Esophagus muscularis mucosa (tissue), 4 donors: ENCODE measurements around the gene SULT1B1. TPM values are rescaled to one million over a fixed set of nuclear protein-coding genes. Genes with fewer than 3 reads are reported as not detected.

ENCODE experiments used
- DNase-seq: peaks from one replicate; pipeline ENCODE4 v3.0.0-alpha.2; 2017; ENCODE audit errors: extremely low spot score
- H3K27ac ChIP-seq, 4 donors: fragments of 200-600 bp; sonication (generic); replicated peaks in 1 of 4; 1 replicate in 3 of 4; 2 replicates in 1 of 4; pipeline ENCODE4 v1.5.1; 2016 to 2019; ENCODE audit warnings: mild to moderate bottlenecking in 1 of 4
- H3K27me3 ChIP-seq, 4 donors: fragments of 200-600 bp; sonication (generic); one replicate each; pipeline versions ENCODE4 v1.5.1 to v1.6.0; 2016 to 2019
- H3K36me3 ChIP-seq, 4 donors: fragments of 200-600 bp; sonication (generic); one replicate each; pipeline ENCODE4 v1.5.1; 2016 to 2019
- H3K4me1 ChIP-seq, 4 donors: fragments of 200-600 bp; sonication (generic); one replicate each; pipeline ENCODE4 v1.5.1; 2016 to 2019
- H3K4me3 ChIP-seq, 4 donors: fragments of 200-600 bp; sonication (generic); 1 replicate in 2 of 4; 2 replicates in 2 of 4; pipeline ENCODE4 v1.5.1; 2016 to 2019; ENCODE audit warnings: mild to moderate bottlenecking in 4 of 4, moderate library complexity in 1 of 4
- H3K9me3 ChIP-seq, 4 donors: fragments of 200-600 bp; sonication (generic); 1 replicate in 3 of 4; 2 replicates in 1 of 4; pipeline ENCODE4 v1.5.1; 2016 to 2019
- CTCF ChIP-seq, 3 experiments: fragments of 200-600 bp in 2 of 3; fragments of 450-650 bp in 1 of 3; sonication (generic) in 2 of 3; IDR thresholded peaks; one replicate each; pipeline ENCODE4 v1.5.1; 2017 to 2019; ENCODE audit warnings: antibody characterized with exemption in 3 of 3, mild to moderate bottlenecking in 2 of 3, moderate library complexity in 1 of 3
- EP300 ChIP-seq: sonication (generic); formaldehyde crosslinking; IDR thresholded peaks from one replicate; pipeline ENCODE4 v1.6.1; 2017; ENCODE audit warnings: antibody characterized with exemption
- POLR2A ChIP-seq: fragments of 450-650 bp; IDR thresholded peaks from one replicate; pipeline ENCODE4 v1.6.1; 2017; ENCODE audit warnings: antibody characterized with exemption, moderate library complexity, mild to moderate bottlenecking, low read depth
- POLR2AphosphoS5 ChIP-seq, 2 donors: sonication (generic); formaldehyde crosslinking; IDR thresholded peaks; one replicate each; pipeline ENCODE4 v1.6.1; 2017; ENCODE audit warnings: antibody characterized with exemption in 2 of 2
- WGBS: methylation state at CpG from one replicate; pipeline ENCODE4 v1.1.5; 2018; 5-methylcytosine and 5-hydroxymethylcytosine counted together
- intact Hi-C: fragments of 100-400 bp; cut with DNase I; formaldehyde crosslinking; loops from one replicate; pipeline ENCODE4 v1.15.1; 2023
- total RNA-seq, 4 donors: library from RNA; depleted of rRNA; stranded (reverse); fragments of >200 nt; gene quantifications; one replicate each; pipeline versions ENCODE4 v1.1.0 to v1.2.1, GENCODE V29; 2016

Gene SULT1B1
- total RNA-seq, 4 donors from 2014 or later: 0.34 to 0.99 (median 0.47) TPM

- 96% methylated on average over 8 of the region's 13 CpGs for WGBS
- no peak overlapping the region for H3K4me3 ChIP-seq
- no peaks in the 10 kb centered on the region for H3K9me3 ChIP-seq
- no peak for TF ChIP-seq CTCF (IDR thresholded peaks at IDR 0.05)
- DNase-seq: no peak
- no peaks in the 10 kb centered on the region for H3K36me3 ChIP-seq
- H3K27me3 ChIP-seq: peaks cover 0 to 6% (median 0%) of the 10 kb centered on the region in 4 donors
- intact Hi-C loops: no loop called here
- no peaks in the 10 kb centered on the region for H3K4me1 ChIP-seq
- H3K27ac ChIP-seq: no peak overlapping the region
These were observed 16.8 kb downstream of the SULT1B1 start for GRCh38 chr4:69743476-69744156.

- TF ChIP-seq CTCF (IDR thresholded peaks at IDR 0.05) (no peak), POLR2A (no peak), EP300 (no peak), POLR2AphosphoS5 (IDR thresholded peaks at IDR 0.05) (no peak)
- no peaks in the 10 kb centered on the region for H3K36me3 ChIP-seq
- H3K4me1 ChIP-seq: no peaks in the 10 kb centered on the region
- H3K27me3 ChIP-seq: peaks cover 0 to 6% (median 0%) of the 10 kb centered on the region in 4 donors
- H3K9me3 ChIP-seq: no peaks in the 10 kb centered on the region
- 97% methylated on average over 5 of the region's 9 CpGs for whole genome bisulfite sequencing
- DNase-seq: no peak
- H3K4me3 ChIP-seq: no peak overlapping the region
- intact Hi-C loops: no loop called here
- no peak overlapping the region for H3K27ac ChIP-seq
These were observed 17.8 kb downstream of the SULT1B1 start for GRCh38 chr4:69742596-69742995.

GRCh38 chr4:69738872-69739271 lies 21.5 kb downstream of the SULT1B1 start:
- Histone ChIP-seq H3K27ac (no peak overlapping the region), H3K4me3 (no peak overlapping the region), H3K36me3 (no peaks in the 10 kb centered on the region), H3K4me1 (no peaks in the 10 kb centered on the region), H3K9me3 (no peaks in the 10 kb centered on the region), H3K27me3 (no peaks in the 10 kb centered on the region)
- no peak for DNase-seq
- 56% methylated on average over 1 of the region's 1 CpG for WGBS
- intact Hi-C loops: no loop called here
- TF ChIP-seq POLR2A (no peak), EP300 (no peak), POLR2AphosphoS5 (IDR thresholded peaks at IDR 0.05) (no peak), CTCF (IDR thresholded peaks at IDR 0.05) (no peak)

DNA sequence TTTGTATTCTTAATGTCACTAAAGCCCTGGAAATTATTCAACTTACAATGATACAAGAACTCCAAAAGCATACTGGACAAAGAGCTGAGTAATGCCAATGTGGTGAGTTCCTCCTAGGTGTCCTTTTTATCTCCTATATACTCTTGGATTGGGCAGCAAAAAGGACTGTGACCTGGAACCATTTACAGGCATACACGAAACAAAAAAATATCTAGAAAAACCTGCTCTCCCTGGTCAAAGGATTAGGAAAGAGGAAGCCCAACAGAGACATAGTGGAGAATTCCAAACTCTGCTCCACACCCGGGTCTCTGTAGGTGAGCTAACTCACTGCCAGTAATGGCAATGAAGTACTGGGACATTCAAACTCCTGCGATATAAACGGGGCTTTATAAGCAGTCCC lies 25.3 kb downstream of the SULT1B1 start:
- intact Hi-C loops: no loop called here
- Histone ChIP-seq H3K9me3 (no peaks in the 10 kb centered on the region), H3K27ac (no peak overlapping the region), H3K4me1 (no peaks in the 10 kb centered on the region), H3K4me3 (no peak overlapping the region), H3K36me3 (no peaks in the 10 kb centered on the region), H3K27me3 (no peaks in the 10 kb centered on the region)
- TF ChIP-seq CTCF (IDR thresholded peaks at IDR 0.05): no peak
- no peak for TF ChIP-seq EP300
- no peak for TF ChIP-seq POLR2A
- TF ChIP-seq POLR2AphosphoS5 (IDR thresholded peaks at IDR 0.05): no peak
- WGBS: 94% methylated on average over 4 of the region's 4 CpGs
- DNase-seq: no peak

- intact Hi-C loops: no loop called here
- 23% methylated on average over 1 of the region's 1 CpG for WGBS
- no peaks in the 10 kb centered on the region for H3K36me3 ChIP-seq
- no peak overlapping the region for H3K4me3 ChIP-seq
- no peak overlapping the region for H3K27ac ChIP-seq
- H3K9me3 ChIP-seq: no peaks in the 10 kb centered on the region
- H3K27me3 ChIP-seq: no peaks in the 10 kb centered on the region
- no peaks in the 10 kb centered on the region for H3K4me1 ChIP-seq
- DNase-seq: no peak
- TF ChIP-seq CTCF (IDR thresholded peaks at IDR 0.05) (no peak), POLR2A (no peak), EP300 (no peak), POLR2AphosphoS5 (IDR thresholded peaks at IDR 0.05) (no peak)
These were observed 28.6 kb downstream of the SULT1B1 start for GRCh38 chr4:69731847-69732246.
